ENCODE measurements around the gene MRPS27.

DNA sequence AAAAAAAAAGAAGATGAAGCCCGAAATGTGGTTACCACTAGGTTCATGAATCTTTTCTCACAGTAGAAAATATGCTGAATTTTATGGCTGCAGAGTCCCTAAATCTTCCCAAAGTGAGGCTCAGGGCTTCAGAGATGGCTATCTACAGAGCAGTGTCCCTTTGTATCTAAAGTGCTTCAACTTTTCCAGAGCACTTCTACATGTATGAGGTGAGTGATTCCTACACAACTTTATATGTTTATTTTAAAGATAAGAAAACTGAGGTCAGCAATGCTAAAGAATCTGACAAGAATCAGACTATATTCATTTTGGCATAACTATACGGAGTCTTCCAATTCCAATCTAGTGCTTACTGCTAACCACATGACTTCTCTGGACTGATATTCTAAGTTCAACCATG, 53.2 kb downstream of the MRPS27 start:
- TF ChIP-seq EHMT2 (IDR thresholded peaks at IDR 0.05; ENCODE audit: borderline replicate concordance, low read depth, low read length) (no peak), SOX5 (CRISPR knock-in tag; IDR thresholded peaks at IDR 0.05; ENCODE audit: borderline replicate concordance) (no peak), HIVEP1 (CRISPR knock-in tag; IDR thresholded peaks at IDR 0.05) (no peak), DPF2 (CRISPR knock-in tag; IDR thresholded peaks at IDR 0.05; ENCODE audit: borderline replicate concordance, low read depth) (no peak), DMAP1 (CRISPR knock-in tag; IDR thresholded peaks at IDR 0.05) (no peak), POLR2A (IDR thresholded peaks at IDR 0.05; ENCODE audit: insufficient read depth in 1 of 2, low read depth in 2 of 2, low read length in 2 of 2) (no peak), ELF1 (CRISPR knock-in tag; IDR thresholded peaks at IDR 0.05) (no peak), EEA1 (CRISPR knock-in tag; IDR thresholded peaks at IDR 0.05; ENCODE audit: borderline replicate concordance) (no peak)
- TF ChIP-seq, protein P1, sequence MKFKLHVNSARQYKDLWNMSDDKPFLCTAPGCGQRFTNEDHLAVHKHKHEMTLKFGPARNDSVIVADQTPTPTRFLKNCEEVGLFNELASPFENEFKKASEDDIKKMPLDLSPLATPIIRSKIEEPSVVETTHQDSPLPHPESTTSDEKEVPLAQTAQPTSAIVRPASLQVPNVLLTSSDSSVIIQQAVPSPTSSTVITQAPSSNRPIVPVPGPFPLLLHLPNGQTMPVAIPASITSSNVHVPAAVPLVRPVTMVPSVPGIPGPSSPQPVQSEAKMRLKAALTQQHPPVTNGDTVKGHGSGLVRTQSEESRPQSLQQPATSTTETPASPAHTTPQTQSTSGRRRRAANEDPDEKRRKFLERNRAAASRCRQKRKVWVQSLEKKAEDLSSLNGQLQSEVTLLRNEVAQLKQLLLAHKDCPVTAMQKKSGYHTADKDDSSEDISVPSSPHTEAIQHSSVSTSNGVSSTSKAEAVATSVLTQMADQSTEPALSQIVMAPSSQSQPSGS (CRISPR knock-in tag; IDR thresholded peaks at IDR 0.05) = no peak
- TF ChIP-seq, protein P2, sequence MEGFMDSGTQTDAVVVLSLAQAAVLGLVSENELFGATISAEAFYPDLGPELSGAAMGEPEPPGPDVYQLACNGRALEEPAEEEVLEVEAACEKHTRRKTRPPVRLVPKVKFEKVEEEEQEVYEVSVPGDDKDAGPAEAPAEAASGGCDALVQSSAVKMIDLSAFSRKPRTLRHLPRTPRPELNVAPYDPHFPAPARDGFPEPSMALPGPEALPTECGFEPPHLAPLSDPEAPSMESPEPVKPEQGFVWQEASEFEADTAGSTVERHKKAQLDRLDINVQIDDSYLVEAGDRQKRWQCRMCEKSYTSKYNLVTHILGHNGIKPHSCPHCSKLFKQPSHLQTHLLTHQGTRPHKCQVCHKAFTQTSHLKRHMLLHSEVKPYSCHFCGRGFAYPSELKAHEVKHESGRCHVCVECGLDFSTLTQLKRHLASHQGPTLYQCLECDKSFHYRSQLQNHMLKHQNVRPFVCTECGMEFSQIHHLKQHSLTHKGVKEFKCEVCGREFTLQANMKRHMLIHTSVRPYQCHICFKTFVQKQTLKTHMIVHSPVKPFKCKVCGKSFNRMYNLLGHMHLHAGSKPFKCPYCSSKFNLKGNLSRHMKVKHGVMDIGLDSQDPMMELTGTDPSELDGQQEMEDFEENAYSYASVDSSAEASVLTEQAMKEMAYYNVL (CRISPR knock-in tag; IDR thresholded peaks at IDR 0.05; ENCODE audit: borderline replicate concordance) = no peak

All from HepG2 (cell line).